Neuronal stem cell (in vitro differentiated cells): ENCODE data around the gene IRF7.

Experiments used
- small RNA-seq: library from polyadenylated mRNA; stranded (forward); fragments of <200 nt; extraction: miRNeasy Mini kit (QIAGEN cat#:217004); gene quantifications from one replicate; pipeline ENCODE3, GENCODE V24; 2013; ENCODE audit not compliant: insufficient read depth

IRF7 gene

Small RNA genes lying within 50 kb of the gene (small RNA-seq; reads per million reads assigned to genes)
- gene MIR210 = 1,307 reads per million, percentile 99 among the genes with 10 or more reads in this experiment
